ENCODE results near the gene CEACAM18. TPM values are rescaled to one million over a fixed set of nuclear protein-coding genes. Genes with fewer than 3 reads are reported as not detected.

The CEACAM18 gene
- total and polyA plus RNA-seq, 2 of the 8 experiments (the other 6 are each of a cell fraction or from before 2014, with no cell fraction given), result not detected

GRCh38 chr19:51469162-51469561 lies 9.2 kb upstream of the CEACAM18 start:
- Histone ChIP-seq H3K36me3 (ENCODE audit: control insufficient read depth in 2 of 4, insufficient read depth in 4 of 4, low read length in 3 of 4) (no peaks in the 10 kb centered on the region), H3K4me3 (ENCODE audit: extremely low read depth in 1 of 4, insufficient read depth in 2 of 4, low read depth in 3 of 4, low read length in 4 of 4) (no peak overlapping the region)

More at GRCh38 chr19:51469162-51469561, 9.2 kb upstream of the CEACAM18 start:
- Histone ChIP-seq H2BK12ac (ENCODE audit: low read depth, low read length) (no peak overlapping the region), H2AK5ac (ENCODE audit: low read depth, low read length) (no peak overlapping the region), H2BK15ac (ENCODE audit: low read length) (no peak overlapping the region), H3K9ac (replicated peaks in 1 of 4; ENCODE audit: extremely low read depth in 1 of 4, low read depth in 3 of 4, low read length in 3 of 4) (no peak overlapping the region), H3K4me2 (ENCODE audit: insufficient read depth in 1 of 2, low read depth in 2 of 2, low read length in 2 of 2) (no peak overlapping the region), H2BK120ac (replicated peaks; ENCODE audit: low read depth, low read length) (no peak overlapping the region), H3K79me2 (ENCODE audit: control insufficient read depth in 1 of 2, insufficient read depth in 2 of 2, low read length in 2 of 2) (no peaks in the 10 kb centered on the region), H4K5ac (ENCODE audit: insufficient read length, low read depth, low read length) (no peak overlapping the region), H2BK20ac (ENCODE audit: low read length) (no peak overlapping the region), H3K9me3 (ENCODE audit: insufficient read depth in 2 of 2, low read depth in 1 of 2, low read length in 1 of 2) (peaks cover 0 to 18% of the 10 kb centered on the region in 2 experiments; a peak in 2 of 4 replicates), H3K79me1 (ENCODE audit: low read depth, low read length) (no peaks in the 10 kb centered on the region), H4K91ac (replicated peaks; ENCODE audit: insufficient read length, low read length) (no peak overlapping the region), H4K8ac (ENCODE audit: extremely low read depth, insufficient read depth, low read length) (no peak overlapping the region), H3K4ac (replicated peaks; ENCODE audit: insufficient read length, low read depth, low read length) (no peak overlapping the region), H2BK5ac (ENCODE audit: low read depth, low read length) (no peak overlapping the region), H3K27me3 (replicated peaks in 1 of 4; ENCODE audit: control insufficient read depth in 3 of 4, extremely low read depth in 1 of 4, insufficient read depth in 3 of 4, low read length in 3 of 4) (no peaks in the 10 kb centered on the region; a peak in 1 of 7 replicates), H3K4me1 (replicated peaks in 1 of 4; ENCODE audit: control insufficient read depth in 3 of 4, insufficient read depth in 4 of 4, low read length in 3 of 4) (no peaks in the 10 kb centered on the region), H3K27ac (ENCODE audit: low read depth, low read length) (no peak overlapping the region), H3K23me2 (ENCODE audit: low read depth, low read length) (no peaks in the 10 kb centered on the region), H3K18ac (ENCODE audit: extremely low read depth, low read length) (no peak overlapping the region), H3K56ac (replicated peaks; ENCODE audit: insufficient read length, low read depth, low read length) (no peak overlapping the region), H3K23ac (ENCODE audit: insufficient read length) (no peak overlapping the region), H3K14ac (ENCODE audit: insufficient read length) (no peak overlapping the region), H4K20me1 (replicated peaks in 1 of 2; ENCODE audit: control insufficient read depth in 1 of 2, insufficient read depth in 2 of 2, low read length in 2 of 2) (no peaks in the 10 kb centered on the region), H2AFZ (ENCODE audit: low read length) (no peak overlapping the region)
- POLR2A ChIA-PET (ENCODE audit: partially characterized antibody), result no interaction called here
- FAIRE-seq (no peak), DNase-seq (ENCODE audit: low read depth in 1 of 2, low spot score in 2 of 2) (no peak)
- CTCF ChIA-PET (ENCODE audit: partially characterized antibody), result interaction anchor here (0.5 to 2.3 kb wide), 5 partner anchors 10 to 192 kb away, joined by 3 to 6 read pairs (median 3); no protein-coding TSS in a partner anchor
- 73% methylated on average over 4 of the region's 4 CpGs; no CpG with 5 or more reads in 1 of the 2 experiments for WGBS, 2 experiments (ENCODE audit: extremely low coverage in 1 of 2, insufficient coverage in 1 of 2, insufficient read length in 1 of 2, insufficient replicate concordance in 2 of 2, low coverage in 1 of 2, low lambda C conversion rate in 2 of 2, missing lambda C conversion rate in 1 of 2)
- TF ChIP-seq KDM4A (IDR thresholded peaks at IDR 0.05; ENCODE audit: low read depth, low read length, severe bottlenecking), result no peak
- no peak for TF ChIP-seq ATF3 (IDR thresholded peaks at IDR 0.05; ENCODE audit: insufficient read depth, low read depth, low read length)

All from H1 (cell line).